Small intestine (tissue), 7 donors: ENCODE data around the gene TAS1R1. TPM values are rescaled to one million over a fixed set of nuclear protein-coding genes. Genes with fewer than 3 reads are reported as not detected.

Experiments used
- DNase-seq, 2 donors: peaks; one replicate each; pipeline versions ENCODE4 v3.0.0 to v3.0.0-alpha.2; 2013
- FAIRE-seq: peaks from 2 replicates; lab custom pipeline; 2012; peaks lifted over from hg19 to GRCh38; lab: Jason Lieb, UNC
- H3K27ac ChIP-seq, 3 donors: one replicate each; pipeline ENCODE4 v1.5.1; 2013; ENCODE audit warnings: low read length in 2 of 3, mild to moderate bottlenecking in 2 of 3, control low read depth in 1 of 3, inconsistent platforms in 1 of 3, low read depth in 1 of 3, moderate library complexity in 1 of 3
- H3K27me3 ChIP-seq, 3 donors: one replicate each; pipeline ENCODE4 v1.6.1; 2013; ENCODE audit warnings: low read length in 3 of 3, inconsistent platforms in 1 of 3; ENCODE audit not compliant: control insufficient read depth in 3 of 3, insufficient read depth in 3 of 3
- H3K36me3 ChIP-seq, 3 donors: one replicate each; pipeline ENCODE4 v1.6.1; 2013; ENCODE audit warnings: low read length in 3 of 3, inconsistent platforms in 1 of 3, low read depth in 1 of 3, mild to moderate bottlenecking in 1 of 3, moderate library complexity in 1 of 3; ENCODE audit not compliant: control insufficient read depth in 3 of 3, insufficient read depth in 2 of 3
- H3K4me1 ChIP-seq, 3 donors: one replicate each; pipeline ENCODE4 v1.6.1; 2013; ENCODE audit warnings: low read length in 2 of 3, inconsistent platforms in 1 of 3, low read depth in 1 of 3, mild to moderate bottlenecking in 1 of 3, moderate library complexity in 1 of 3; ENCODE audit not compliant: control insufficient read depth in 3 of 3, insufficient read depth in 2 of 3
- H3K4me3 ChIP-seq, 3 donors: one replicate each; pipeline ENCODE4 v1.5.1; 2013; ENCODE audit warnings: low read length in 3 of 3, control low read depth in 1 of 3, inconsistent platforms in 1 of 3, low read depth in 1 of 3, mild to moderate bottlenecking in 1 of 3, moderate library complexity in 1 of 3
- H3K9me3 ChIP-seq, 2 donors: one replicate each; pipeline ENCODE4 v1.6.1; 2013; ENCODE audit warnings: low read depth in 1 of 2, low read length in 1 of 2; ENCODE audit not compliant: control insufficient read depth in 2 of 2, insufficient read depth in 1 of 2
- WGBS, 3 donors: extraction: QIAGEN DNeasy Blood & Tissue Kit; methylation state at CpG; one replicate each; pipeline ENCODE4 v1.1.7; 2013; 5-methylcytosine and 5-hydroxymethylcytosine counted together
- polyA plus RNA-seq, 4 donors: library from polyadenylated mRNA; stranded (reverse) in 3 of 4; unstranded in 1 of 4; fragments of 200-250 nt in 3 of 4; fragments of 120-200 nt in 1 of 4; gene quantifications; one replicate each; pipeline versions ENCODE4 v1.2.1 to v1.2.3, GENCODE V29; 2013
- donor health status: healthy with polysubstance abuse.
- donor health status: control.
- donor health status: control.
- donor health status: Bipolar disorder and iron deficiency.
- donor health status: healthy.

The TAS1R1 gene
- polyA plus RNA-seq, 4 donors, result 0.07 to 0.27 (median 0.13) TPM; not detected in 1

GRCh38 chr1:6580119-6580592 lies 25.0 kb downstream of the TAS1R1 start:
- Histone ChIP-seq H3K36me3 (peaks cover 0 to 24% (median 0%) of the 10 kb centered on the region in 3 donors), H3K4me1 (peaks cover 4 to 30% (median 10%) of the 10 kb centered on the region in 3 donors), H3K9me3 (no peaks in the 10 kb centered on the region), H3K4me3 (peak overlapping the region; percentile 72 to 92 (median 79)), H3K27ac (peak overlapping the region; percentile 66 to 93 (median 83)), H3K27me3 (no peaks in the 10 kb centered on the region)
- DNase-seq (peak; percentile 22 to 56), FAIRE-seq (no peak)
- WGBS, 3 donors, result 0 to 1% (median 1%) methylated on average over 12 to 29 of the region's 30 CpGs

GRCh38 chr1:6580593-6581409 lies 25.7 kb downstream of the TAS1R1 start:
- Histone ChIP-seq H3K27ac (peak overlapping the region; percentile 83 to 93 (median 86)), H3K4me3 (peak overlapping the region; percentile 72 to 92 (median 79)), H3K27me3 (no peaks in the 10 kb centered on the region), H3K36me3 (peaks cover 0 to 30% (median 0%) of the 10 kb centered on the region in 3 donors), H3K9me3 (no peaks in the 10 kb centered on the region), H3K4me1 (peaks cover 4 to 30% (median 10%) of the 10 kb centered on the region in 3 donors)
- 20 to 32% (median 24%) methylated on average over 19 of the region's 19 CpGs for WGBS, 3 donors
- DNase-seq (peak; percentile 22 to 46), FAIRE-seq (no peak)

GRCh38 chr1:6581561-6582305 lies 26.6 kb downstream of the TAS1R1 start:
- peak overlapping the region; percentile 83 to 93 (median 86) for H3K27ac ChIP-seq
- H3K4me3 ChIP-seq, result peak overlapping the region in 2 of 3 donors; percentile 13 to 72
- DNase-seq (peak in 1 of 2 donors; percentile 23), FAIRE-seq (no peak)
- WGBS, 3 donors, result 24 to 52% (median 39%) methylated on average over 10 of the region's 10 CpGs
- peaks cover 4 to 30% (median 10%) of the 10 kb centered on the region in 3 donors for H3K4me1 ChIP-seq
- no peaks in the 10 kb centered on the region for H3K27me3 ChIP-seq
- peaks cover 0 to 38% (median 0%) of the 10 kb centered on the region in 3 donors for H3K36me3 ChIP-seq
- H3K9me3 ChIP-seq, result no peaks in the 10 kb centered on the region

- peaks cover 0 to 44% (median 0%) of the 10 kb centered on the region in 3 donors for H3K36me3 ChIP-seq
- peak overlapping the region; percentile 83 to 93 (median 86) for H3K27ac ChIP-seq
- H3K27me3 ChIP-seq, result no peaks in the 10 kb centered on the region
- WGBS, 3 donors, result 0 to 65% (median 25%) methylated on average over 1 of the region's 1 CpG
- FAIRE-seq (no peak), DNase-seq (peak; percentile 96)
- H3K4me1 ChIP-seq, result peaks cover 4 to 30% (median 10%) of the 10 kb centered on the region in 3 donors
- H3K9me3 ChIP-seq, result no peaks in the 10 kb centered on the region
- H3K4me3 ChIP-seq, result peak overlapping the region in 2 of 3 donors; percentile 13 to 18
Measured at GRCh38 chr1:6582370-6582769, 27.3 kb downstream of the TAS1R1 start.

- FAIRE-seq (no peak), DNase-seq (no peak)
- WGBS, 3 donors, result 70 to 76% (median 75%) methylated on average over 21 of the region's 21 CpGs
- Histone ChIP-seq H3K4me3 (no peak overlapping the region), H3K36me3 (peaks cover 2 to 65% (median 3%) of the 10 kb centered on the region in 3 donors), H3K9me3 (no peaks in the 10 kb centered on the region), H3K4me1 (peaks cover 4 to 25% (median 10%) of the 10 kb centered on the region in 3 donors), H3K27ac (peak overlapping the region in 1 of 3 donors; percentile 13), H3K27me3 (no peaks in the 10 kb centered on the region)
Measured at GRCh38 chr1:6584126-6585080, 29.3 kb downstream of the TAS1R1 start.

- peaks cover 2 to 73% (median 7%) of the 10 kb centered on the region in 3 donors for H3K36me3 ChIP-seq
- peaks cover 4 to 24% (median 10%) of the 10 kb centered on the region in 3 donors for H3K4me1 ChIP-seq
Measured at GRCh38 chr1:6585081-6585722, 30.1 kb downstream of the TAS1R1 start.

GRCh38 chr1:6585841-6586240 lies 30.7 kb downstream of the TAS1R1 start:
- FAIRE-seq (no peak), DNase-seq (no peak)
- peaks cover 2 to 76% (median 10%) of the 10 kb centered on the region in 3 donors for H3K36me3 ChIP-seq
- H3K4me3 ChIP-seq, result no peak overlapping the region
- 88 to 92% (median 92%) methylated on average over 7 of the region's 7 CpGs for WGBS, 3 donors
- H3K4me1 ChIP-seq, result peaks cover 4 to 20% (median 7%) of the 10 kb centered on the region in 3 donors
- H3K9me3 ChIP-seq, result no peaks in the 10 kb centered on the region
- H3K27ac ChIP-seq, result no peak overlapping the region
- H3K27me3 ChIP-seq, result no peaks in the 10 kb centered on the region

More at GRCh38 chr1:6585081-6585722, 30.1 kb downstream of the TAS1R1 start:
- FAIRE-seq (no peak), DNase-seq (no peak)
- Histone ChIP-seq H3K27ac (no peak overlapping the region), H3K9me3 (no peaks in the 10 kb centered on the region), H3K27me3 (no peaks in the 10 kb centered on the region), H3K4me3 (no peak overlapping the region)
- 82 to 86% (median 86%) methylated on average over 12 of the region's 12 CpGs for WGBS, 3 donors
